DND-41 (cell line): ENCODE measurements around the gene SLC26A6.

Experiments used
- ATAC-seq: fragments of 200-7000 bp; cut with Tn5 transposase; 3 replicates; pipeline ENCODE4 v1.9.1; 2021; ENCODE audit warnings: low read depth; ENCODE audit not compliant: insufficient read depth
- DNase-seq: peaks from one replicate; pipeline ENCODE4 v3.0.0-alpha.2; 2020
- H2AFZ ChIP-seq: 2 replicates; pipeline ENCODE4 v1.6.0; 2012; ENCODE audit warnings: low read depth, low read length
- H3K27ac ChIP-seq: 2 replicates; pipeline ENCODE4 v1.5.1; 2012; ENCODE audit warnings: low read length, inconsistent platforms
- H3K27me3 ChIP-seq: fragments of 200-600 bp; sonication (generic); 2 replicates; pipeline ENCODE4 v1.6.0; 2012; ENCODE audit warnings: low read length, mild to moderate bottlenecking, inconsistent platforms; ENCODE audit not compliant: insufficient read depth, poor library complexity
- H3K36me3 ChIP-seq: 2 replicates; pipeline ENCODE4 v1.5.1; 2012; ENCODE audit warnings: low read length, inconsistent platforms; ENCODE audit not compliant: insufficient read depth
- H3K4me1 ChIP-seq: 2 replicates; pipeline ENCODE4 v1.5.1; 2012; ENCODE audit warnings: mild to moderate bottlenecking, low read length; ENCODE audit not compliant: insufficient read depth
- H3K4me2 ChIP-seq: 2 replicates; pipeline ENCODE4 v1.6.0; 2012; ENCODE audit warnings: mild to moderate bottlenecking, moderate library complexity, low read length, inconsistent platforms; ENCODE audit not compliant: insufficient read depth
- H3K4me3 ChIP-seq, 2 experiments: fragments of 200-600 bp in 1 of 2; shearing (Covaris generic) in 1 of 2; 2 replicates each; pipeline ENCODE4 v1.5.1; 2012 to 2016; ENCODE audit warnings: inconsistent platforms in 2 of 2, low read length in 2 of 2, mild to moderate bottlenecking in 2 of 2, low read depth in 1 of 2, moderate library complexity in 1 of 2
- H3K79me2 ChIP-seq: 2 replicates; pipeline ENCODE4 v1.6.0; 2012; ENCODE audit warnings: low read length, inconsistent platforms; ENCODE audit not compliant: insufficient read depth
- H3K9ac ChIP-seq: 2 replicates; pipeline ENCODE4 v1.6.0; 2012; ENCODE audit warnings: low read depth, mild to moderate bottlenecking, inconsistent platforms, low read length, moderate library complexity
- H3K9me3 ChIP-seq: 2 replicates; pipeline ENCODE4 v1.5.1; 2012; ENCODE audit warnings: low read length, moderate library complexity, mild to moderate bottlenecking, inconsistent platforms; ENCODE audit not compliant: insufficient read depth, severe bottlenecking
- H4K20me1 ChIP-seq: 2 replicates; pipeline ENCODE4 v1.6.0; 2012; ENCODE audit warnings: low read length; ENCODE audit not compliant: insufficient read depth
- CTCF ChIP-seq: IDR thresholded peaks from 2 replicates; pipeline ENCODE4 v1.5.1; 2012; ENCODE audit warnings: borderline replicate concordance, low read length, moderate library complexity, mild to moderate bottlenecking; ENCODE audit not compliant: poor library complexity, severe bottlenecking; ENCODE audit errors: extremely low read depth
- EZH2 ChIP-seq: IDR thresholded peaks from 3 replicates; pipeline ENCODE4 v1.6.1; 2012; ENCODE audit warnings: borderline replicate concordance, low read depth, mild to moderate bottlenecking, moderate library complexity, low read length, inconsistent platforms; ENCODE audit not compliant: severe bottlenecking

The SLC26A6 gene

GRCh38 chr3:48587686-48588085, 47.6 kb downstream of the SLC26A6 start:
- no peaks in the 10 kb centered on the region for H3K9me3 ChIP-seq
- H3K79me2 ChIP-seq = no peaks in the 10 kb centered on the region
- H3K36me3 ChIP-seq = no peaks in the 10 kb centered on the region
- no peak overlapping the region for H3K9ac ChIP-seq
- no peaks in the 10 kb centered on the region for H3K27me3 ChIP-seq
- H4K20me1 ChIP-seq = peaks cover 8% of the 10 kb centered on the region; the same call in 1 of the 2 replicates
- DNase-seq = no peak
- H3K4me2 ChIP-seq = no peak overlapping the region
- TF ChIP-seq CTCF (no peak), EZH2 (no peak)
- ATAC-seq = no peak
- no peak overlapping the region for H2AFZ ChIP-seq
- H3K27ac ChIP-seq = no peak overlapping the region
- no peaks in the 10 kb centered on the region for H3K4me1 ChIP-seq
- no peak overlapping the region for H3K4me3 ChIP-seq

- DNase-seq = no peak
- H3K27me3 ChIP-seq = no peaks in the 10 kb centered on the region
- TF ChIP-seq CTCF (no peak), EZH2 (no peak)
- H3K36me3 ChIP-seq = no peaks in the 10 kb centered on the region
- H3K4me3 ChIP-seq = no peak overlapping the region
- peaks cover 8% of the 10 kb centered on the region; the same call in 1 of the 2 replicates for H4K20me1 ChIP-seq
- H3K79me2 ChIP-seq = no peaks in the 10 kb centered on the region
- H3K9me3 ChIP-seq = no peaks in the 10 kb centered on the region
- no peak overlapping the region for H2AFZ ChIP-seq
- H3K27ac ChIP-seq = no peak overlapping the region
- no peak for ATAC-seq
- no peak overlapping the region for H3K4me2 ChIP-seq
- no peak overlapping the region for H3K9ac ChIP-seq
- no peaks in the 10 kb centered on the region for H3K4me1 ChIP-seq
Measured at GRCh38 chr3:48585411-48585810, 49.9 kb downstream of the SLC26A6 start.

- Histone ChIP-seq H3K9me3 (no peaks in the 10 kb centered on the region), H3K9ac (no peak overlapping the region), H3K27ac (no peak overlapping the region), H3K27me3 (no peaks in the 10 kb centered on the region), H3K4me3 (no peak overlapping the region), H3K4me1 (no peaks in the 10 kb centered on the region), H2AFZ (no peak overlapping the region), H3K4me2 (no peak overlapping the region), H3K79me2 (no peaks in the 10 kb centered on the region), H3K36me3 (no peaks in the 10 kb centered on the region), H4K20me1 (peaks cover 8% of the 10 kb centered on the region; the same call in 1 of the 2 replicates)
- DNase-seq (no peak), ATAC-seq (no peak)
- TF ChIP-seq EZH2 (no peak), CTCF (no peak)
Measured at GRCh38 chr3:48584836-48585235, 50.4 kb downstream of the SLC26A6 start.

GRCh38 chr3:48581621-48582481, 53.4 kb downstream of the SLC26A6 start:
- H3K36me3 ChIP-seq = no peaks in the 10 kb centered on the region
- H4K20me1 ChIP-seq = 0 out of 2 replicates have a peak, but pooled peaks cover 2% of the 10 kb centered on the region
- DNase-seq (no peak), ATAC-seq (no peak)
- no peak overlapping the region for H3K4me2 ChIP-seq
- H3K9me3 ChIP-seq = no peaks in the 10 kb centered on the region
- no peaks in the 10 kb centered on the region for H3K27me3 ChIP-seq
- H3K9ac ChIP-seq = no peak overlapping the region
- no peaks in the 10 kb centered on the region for H3K79me2 ChIP-seq
- no peak overlapping the region for H3K27ac ChIP-seq
- no peak overlapping the region for H3K4me3 ChIP-seq
- no peaks in the 10 kb centered on the region for H3K4me1 ChIP-seq
- no peak overlapping the region for H2AFZ ChIP-seq
- no peak for TF ChIP-seq EZH2
- no peak for TF ChIP-seq CTCF
